Neural cell (in vitro differentiated cells): ENCODE results near the gene THEM5. TPM values are rescaled to one million over a fixed set of nuclear protein-coding genes. Genes with fewer than 3 reads are reported as not detected.

ENCODE experiments used
- H2AFZ ChIP-seq: fragments of 200-600, 300-800 bp; sonication (generic), shearing (Covaris generic); 2 replicates; pipeline ENCODE4 v1.6.0; 2014; ENCODE audit warnings: low read depth, mild to moderate bottlenecking, antibody characterized with exemption, low read length, moderate library complexity
- H3F3A ChIP-seq: fragments of 200-600 bp; shearing (Covaris generic); 2 replicates; pipeline ENCODE4 v1.6.1; 2016; ENCODE audit warnings: mild to moderate bottlenecking, moderate library complexity, mixed read lengths, antibody characterized with exemption, low read length; ENCODE audit not compliant: insufficient read depth, poor library complexity, severe bottlenecking
- H3K27ac ChIP-seq: fragments of 200-600, 300-800 bp; sonication (generic), shearing (Covaris generic); 2 replicates; pipeline ENCODE4 v1.5.1; 2014; ENCODE audit warnings: mild to moderate bottlenecking, low read length, moderate library complexity
- H3K27me3 ChIP-seq: fragments of 300-800, 200-600 bp; sonication (generic), shearing (Covaris generic); 2 replicates; pipeline ENCODE4 v1.6.0; 2014; ENCODE audit warnings: mild to moderate bottlenecking, low read depth, low read length, moderate library complexity; ENCODE audit not compliant: insufficient read depth
- H3K36me3 ChIP-seq: fragments of 300-800, 200-600 bp; sonication (generic), shearing (Covaris generic); 2 replicates; pipeline ENCODE4 v1.5.1; 2014; ENCODE audit warnings: mild to moderate bottlenecking, antibody characterized with exemption, low read length, moderate library complexity; ENCODE audit not compliant: insufficient read depth
- H3K4me2 ChIP-seq: fragments of 300-800, 200-600 bp; sonication (generic), shearing (Covaris generic); 2 replicates; pipeline ENCODE4 v1.6.0; 2014; ENCODE audit warnings: mild to moderate bottlenecking, low read length
- H3K4me3 ChIP-seq: fragments of 300-800, 200-600 bp; sonication (generic), shearing (Covaris generic); 2 replicates; pipeline ENCODE4 v1.5.1; 2014; ENCODE audit warnings: mild to moderate bottlenecking, low read length, moderate library complexity
- H3K79me2 ChIP-seq: fragments of 200-600 bp; shearing (Covaris generic); replicated peaks from 2 replicates; pipeline ENCODE4 v1.6.0; 2014; ENCODE audit warnings: mild to moderate bottlenecking, low read length, moderate library complexity; ENCODE audit not compliant: insufficient read depth
- H3K9ac ChIP-seq: fragments of 300-800, 200-600 bp; sonication (generic), shearing (Covaris generic); 2 replicates; pipeline ENCODE4 v1.6.1; 2016; ENCODE audit warnings: mild to moderate bottlenecking, low read length, mixed read lengths
- H3K9me2 ChIP-seq: fragments of 200-600 bp; shearing (Covaris generic); 2 replicates; pipeline ENCODE4 v1.6.1; 2016; ENCODE audit warnings: mild to moderate bottlenecking, low read length, mixed read lengths; ENCODE audit not compliant: insufficient read depth
- H3K9me3 ChIP-seq: fragments of 200-600, 300-800 bp; sonication (generic), shearing (Covaris generic); 2 replicates; pipeline ENCODE4 v1.6.1; 2016; ENCODE audit warnings: mild to moderate bottlenecking, mixed run types, low read length, moderate library complexity, mixed read lengths
- H4K20me1 ChIP-seq: fragments of 200-600 bp; shearing (Covaris generic); 2 replicates; pipeline ENCODE4 v1.6.1; 2016; ENCODE audit warnings: mild to moderate bottlenecking, mixed run types; ENCODE audit not compliant: insufficient read depth
- CTCF ChIP-seq: fragments of 450-650 bp; IDR thresholded peaks from 2 replicates; pipeline ENCODE4 v1.5.1; 2014; ENCODE audit warnings: antibody characterized with exemption, mild to moderate bottlenecking, moderate library complexity; ENCODE audit not compliant: poor library complexity, severe bottlenecking
- EP300 ChIP-seq: fragments of 450-650 bp; conservative IDR thresholded peaks from 2 replicates; pipeline ENCODE4 v1.6.1; 2014; ENCODE audit warnings: antibody characterized with exemption, mild to moderate bottlenecking, moderate library complexity; ENCODE audit not compliant: poor library complexity, severe bottlenecking
- EZH2 ChIP-seq: fragments of 200-600, 300-800 bp; shearing (Covaris generic), sonication (generic); IDR thresholded peaks from 2 replicates; pipeline ENCODE4 v1.6.1; 2014; ENCODE audit warnings: antibody characterized with exemption, low read length, borderline replicate concordance, mild to moderate bottlenecking; ENCODE audit not compliant: insufficient read depth, poor library complexity, severe bottlenecking
- MXI1 ChIP-seq: fragments of 450-650 bp; conservative IDR thresholded peaks from 2 replicates; pipeline ENCODE4 v1.6.1; 2014; ENCODE audit warnings: antibody characterized with exemption, mild to moderate bottlenecking; ENCODE audit not compliant: poor library complexity, severe bottlenecking
- POLR2AphosphoS5 ChIP-seq: IDR thresholded peaks from 2 replicates; pipeline ENCODE4 v1.6.1; 2012
- RAD21 ChIP-seq: fragments of 450-650 bp; conservative IDR thresholded peaks from 2 replicates; pipeline ENCODE4 v1.6.1; 2014; ENCODE audit warnings: antibody characterized with exemption, mild to moderate bottlenecking, moderate library complexity
- REST ChIP-seq: IDR thresholded peaks from 2 replicates; pipeline ENCODE4 v1.6.1; 2012; ENCODE audit warnings: borderline replicate concordance
- SMC3 ChIP-seq: fragments of 450-650 bp; conservative IDR thresholded peaks from 2 replicates; pipeline ENCODE4 v1.6.1; 2014; ENCODE audit warnings: antibody characterized with exemption, mild to moderate bottlenecking, moderate library complexity; ENCODE audit not compliant: poor library complexity
- TAF1 ChIP-seq: IDR thresholded peaks from 2 replicates; pipeline ENCODE4 v1.6.1; 2012; ENCODE audit warnings: low read depth
- polyA plus RNA-seq: library from polyadenylated mRNA; depleted of rRNA; stranded (reverse); fragments of >200 nt; gene quantifications from 2 replicates; pipeline ENCODE4 v1.2.3, GENCODE V29; 2014

The THEM5 gene
- polyA plus RNA-seq, 1 donor from 2014 or later = not detected

- no peaks in the 10 kb centered on the region for H3K9me2 ChIP-seq
- H3K79me2 ChIP-seq = no peaks in the 10 kb centered on the region
- no peak overlapping the region for H3K9ac ChIP-seq
- H3K4me3 ChIP-seq = no peak overlapping the region
- H3F3A ChIP-seq = no peaks in the 10 kb centered on the region
- H4K20me1 ChIP-seq = no peaks in the 10 kb centered on the region
- no peak for TF ChIP-seq RAD21
- TF ChIP-seq REST = no peak
- TF ChIP-seq EP300 = no peak
- no peak for TF ChIP-seq POLR2AphosphoS5
- no peak for TF ChIP-seq SMC3
- no peak for TF ChIP-seq MXI1
- TF ChIP-seq CTCF = no peak
- no peak for TF ChIP-seq EZH2
- TF ChIP-seq TAF1 = no peak
- H3K36me3 ChIP-seq = no peaks in the 10 kb centered on the region
- H3K9me3 ChIP-seq = no peaks in the 10 kb centered on the region
- no peak overlapping the region for H2AFZ ChIP-seq
- H3K4me2 ChIP-seq = no peak overlapping the region
- H3K27ac ChIP-seq = no peak overlapping the region
- H3K27me3 ChIP-seq = peaks cover 18% of the 10 kb centered on the region
These were observed 21.1 kb downstream of the THEM5 start for GRCh38 chr1:151832318-151832980.

GRCh38 chr1:151831605-151832004 is 21.9 kb downstream of the THEM5 start, which contains the start of gene RORC:
Gene RORC, minus strand, starts transcription at chr1:151831802. Its CDS starts 38 bp downstream, at chr1:151831764.
- Histone ChIP-seq H3K79me2 (no peaks in the 10 kb centered on the region), H3F3A (no peaks in the 10 kb centered on the region), H3K4me3 (no peak within 1 kb of the TSS), H2AFZ (no peak within 1 kb of the TSS), H3K9ac (no peak within 1 kb of the TSS), H3K36me3 (no peaks in the 10 kb centered on the region), H3K4me2 (no peak within 1 kb of the TSS), H3K9me2 (no peaks in the 10 kb centered on the region), H3K27me3 (peaks cover 10% of the 10 kb centered on the region), H4K20me1 (no peaks in the 10 kb centered on the region), H3K9me3 (no peaks in the 10 kb centered on the region), H3K27ac (no peak within 1 kb of the TSS)
- TF ChIP-seq POLR2AphosphoS5 (no peak), SMC3 (no peak), CTCF (no peak), EZH2 (no peak), EP300 (no peak), RAD21 (no peak), REST (no peak), MXI1 (no peak), TAF1 (no peak)
